Measurements from ENCODE around the gene PCSK5. TPM values are rescaled to one million over a fixed set of nuclear protein-coding genes. Genes with fewer than 3 reads are reported as not detected.

PCSK5 gene
- total RNA-seq, 1 experiment from 2014 or later = 7.5 TPM

DNA sequence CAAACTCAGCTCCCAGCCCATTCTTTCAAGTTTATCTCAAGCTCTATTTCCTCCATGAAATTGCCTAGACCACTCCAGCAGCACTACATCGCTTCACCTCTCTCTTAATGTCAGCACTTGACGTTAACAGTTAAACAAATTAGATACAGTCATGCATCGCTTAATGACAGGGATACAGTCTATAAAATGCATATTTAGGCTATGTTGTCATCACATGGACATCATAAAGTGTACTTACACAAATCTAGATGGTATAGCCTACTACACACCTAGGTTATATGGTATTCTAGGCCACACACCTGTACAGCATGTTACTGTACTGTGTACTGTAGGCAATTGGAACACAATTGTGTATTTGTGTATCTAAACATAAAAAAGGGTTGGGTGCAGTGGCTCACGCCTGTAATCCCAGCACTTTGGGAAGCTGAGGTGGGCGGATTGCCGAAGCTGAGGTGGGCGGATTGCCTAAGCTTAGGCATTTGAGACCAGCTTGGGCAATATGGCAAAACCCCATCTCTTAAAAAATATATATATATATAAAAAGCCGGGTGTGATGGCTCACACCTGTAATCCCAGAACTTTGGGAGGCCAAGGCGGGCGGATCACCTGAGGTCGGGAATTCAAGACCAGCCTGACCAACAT is 13.4 kb upstream of the PCSK5 start:
- no peak overlapping the region for H3K18ac ChIP-seq (ENCODE audit: insufficient read length, low read depth, low read length)
- no peak overlapping the region for H2BK12ac ChIP-seq (ENCODE audit: insufficient read length, low read depth, low read length)
- no peak overlapping the region for H2BK15ac ChIP-seq (ENCODE audit: low read depth, low read length)
- no peak overlapping the region for H3K14ac ChIP-seq (ENCODE audit: insufficient read depth, low read length)
- H3K23ac ChIP-seq (ENCODE audit: insufficient read length, low read depth, low read length) = no peak overlapping the region
- H3K9me3 ChIP-seq (ENCODE audit: control insufficient read depth, low read depth, low read length) = no peaks in the 10 kb centered on the region
- H3K36me3 Mint-ChIP-seq (ENCODE audit: insufficient read depth in 1 of 3, low read depth in 3 of 3) = peaks cover 0 to 1% (median 0%) of the 10 kb centered on the region in 3 experiments; a peak in 1 of 7 replicates
- H3K56ac ChIP-seq (ENCODE audit: insufficient read length, low read depth, low read length) = no peak overlapping the region
- H3K23me2 ChIP-seq (ENCODE audit: insufficient read length, low read depth, low read length, poor library complexity, severe bottlenecking) = no peaks in the 10 kb centered on the region
- no peak overlapping the region for H2BK5ac ChIP-seq (ENCODE audit: insufficient read length, low read length)
- no CpG with 5 or more reads among the region's 11 CpGs for WGBS (ENCODE audit: extremely low coverage, insufficient read length, low lambda C conversion rate)
- no peak overlapping the region for H2BK20ac ChIP-seq (ENCODE audit: low read depth, low read length, poor library complexity, severe bottlenecking)
- H4K8ac ChIP-seq (replicated peaks; ENCODE audit: insufficient read length, low read depth, low read length) = no peak overlapping the region
- no peaks in the 10 kb centered on the region for H4K20me1 ChIP-seq (ENCODE audit: control insufficient read depth, insufficient read depth, insufficient read length)
- H3K4me1 Mint-ChIP-seq = peaks cover 10 to 12% of the 10 kb centered on the region in 2 experiments
- H4K5ac ChIP-seq (ENCODE audit: insufficient read length, low read depth, low read length) = no peak overlapping the region
- H3K27ac Mint-ChIP-seq = no peak overlapping the region
- H4K91ac ChIP-seq (ENCODE audit: insufficient read length, low read depth, low read length) = no peak overlapping the region
- H3K79me1 ChIP-seq (ENCODE audit: insufficient read depth, low read depth, low read length, poor library complexity, severe bottlenecking) = no peaks in the 10 kb centered on the region
- H2AFZ ChIP-seq (ENCODE audit: low read length) = no peak overlapping the region
- no peaks in the 10 kb centered on the region; a peak in 1 of 5 replicates for H3K9me3 Mint-ChIP-seq
- no peak overlapping the region for H3K27ac ChIP-seq (ENCODE audit: insufficient read length, low read depth, low read length)
- no peak overlapping the region for H2AK5ac ChIP-seq (ENCODE audit: insufficient read length, low read length)
- H3K9ac ChIP-seq (ENCODE audit: extremely low read depth, insufficient read length, low read length) = no peak overlapping the region
- no peak overlapping the region for H3T11ph ChIP-seq (ENCODE audit: low read length)
- H2BK120ac ChIP-seq (ENCODE audit: low read depth, low read length, poor library complexity, severe bottlenecking) = no peak overlapping the region
- no peaks in the 10 kb centered on the region for H3K27me3 ChIP-seq (ENCODE audit: insufficient read depth, low read length)
- no peak overlapping the region for H3K4ac ChIP-seq (ENCODE audit: low read depth, low read length)
- no peaks in the 10 kb centered on the region for H3K79me2 ChIP-seq (ENCODE audit: insufficient read depth, low read length)
- H3K4me2 ChIP-seq (ENCODE audit: insufficient read depth, insufficient read length, low read length) = no peak overlapping the region
- DNase-seq = no peak
- H3K27me3 Mint-ChIP-seq (ENCODE audit: low read depth) = no peaks in the 10 kb centered on the region
- no peak overlapping the region for H3K4me3 Mint-ChIP-seq
- H3K4me1 ChIP-seq (ENCODE audit: insufficient read depth, low read length) = peaks cover 2% of the 10 kb centered on the region; the same call in 1 of the 2 replicates
- TF ChIP-seq, protein P1, sequence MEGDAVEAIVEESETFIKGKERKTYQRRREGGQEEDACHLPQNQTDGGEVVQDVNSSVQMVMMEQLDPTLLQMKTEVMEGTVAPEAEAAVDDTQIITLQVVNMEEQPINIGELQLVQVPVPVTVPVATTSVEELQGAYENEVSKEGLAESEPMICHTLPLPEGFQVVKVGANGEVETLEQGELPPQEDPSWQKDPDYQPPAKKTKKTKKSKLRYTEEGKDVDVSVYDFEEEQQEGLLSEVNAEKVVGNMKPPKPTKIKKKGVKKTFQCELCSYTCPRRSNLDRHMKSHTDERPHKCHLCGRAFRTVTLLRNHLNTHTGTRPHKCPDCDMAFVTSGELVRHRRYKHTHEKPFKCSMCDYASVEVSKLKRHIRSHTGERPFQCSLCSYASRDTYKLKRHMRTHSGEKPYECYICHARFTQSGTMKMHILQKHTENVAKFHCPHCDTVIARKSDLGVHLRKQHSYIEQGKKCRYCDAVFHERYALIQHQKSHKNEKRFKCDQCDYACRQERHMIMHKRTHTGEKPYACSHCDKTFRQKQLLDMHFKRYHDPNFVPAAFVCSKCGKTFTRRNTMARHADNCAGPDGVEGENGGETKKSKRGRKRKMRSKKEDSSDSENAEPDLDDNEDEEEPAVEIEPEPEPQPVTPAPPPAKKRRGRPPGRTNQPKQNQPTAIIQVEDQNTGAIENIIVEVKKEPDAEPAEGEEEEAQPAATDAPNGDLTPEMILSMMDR (conservative IDR thresholded peaks at IDR 0.05) = no peak

Measured in H9 (cell line).